ENCODE results near the gene POLG2. TPM values are rescaled to one million over a fixed set of nuclear protein-coding genes. Genes with fewer than 3 reads are reported as not detected.

POLG2 gene
- total RNA-seq, 1 donor = 12.5 TPM

GRCh38 chr17:64535357-64535756, 38.5 kb upstream of the POLG2 start:
- H3K4me3 ChIP-seq (ENCODE audit: low read depth, low read length) = no peak overlapping the region
- DNase-seq (ENCODE audit: low read depth) = no peak
- no peak for TF ChIP-seq CTCF (IDR thresholded peaks at IDR 0.05; ENCODE audit: insufficient read depth, low read depth, low read length)

GRCh38 chr17:64534187-64534586, 37.3 kb upstream of the POLG2 start:
- no peak for TF ChIP-seq CTCF (IDR thresholded peaks at IDR 0.05; ENCODE audit: insufficient read depth, low read depth, low read length)
- no peak overlapping the region for H3K4me3 ChIP-seq (ENCODE audit: low read depth, low read length)
- no peak for DNase-seq (ENCODE audit: low read depth)

GRCh38 chr17:64533784-64534183, 36.9 kb upstream of the POLG2 start:
- H3K4me3 ChIP-seq (ENCODE audit: low read depth, low read length) = no peak overlapping the region
- TF ChIP-seq CTCF (IDR thresholded peaks at IDR 0.05; ENCODE audit: insufficient read depth, low read depth, low read length) = no peak
- DNase-seq (ENCODE audit: low read depth) = no peak

- no peak for DNase-seq (ENCODE audit: low read depth)
- no peak for TF ChIP-seq CTCF (IDR thresholded peaks at IDR 0.05; ENCODE audit: insufficient read depth, low read depth, low read length)
- H3K4me3 ChIP-seq (ENCODE audit: low read depth, low read length) = no peak overlapping the region
These were observed 35.6 kb upstream of the POLG2 start for GRCh38 chr17:64532409-64532808.

- DNase-seq (ENCODE audit: low read depth) = no peak
- TF ChIP-seq CTCF (IDR thresholded peaks at IDR 0.05; ENCODE audit: insufficient read depth, low read depth, low read length) = no peak
- H3K4me3 ChIP-seq (ENCODE audit: low read depth, low read length) = no peak overlapping the region
These were observed 35.1 kb upstream of the POLG2 start for GRCh38 chr17:64531955-64532371.

- no peak for TF ChIP-seq CTCF (IDR thresholded peaks at IDR 0.05; ENCODE audit: insufficient read depth, low read depth, low read length)
- H3K4me3 ChIP-seq (ENCODE audit: low read depth, low read length) = no peak overlapping the region
- no peak for DNase-seq (ENCODE audit: low read depth)
These were observed 32.4 kb upstream of the POLG2 start for GRCh38 chr17:64529221-64529620.

GRCh38 chr17:64527914-64528313, 31.1 kb upstream of the POLG2 start:
- DNase-seq (ENCODE audit: low read depth) = no peak
- no peak overlapping the region for H3K4me3 ChIP-seq (ENCODE audit: low read depth, low read length)
- no peak for TF ChIP-seq CTCF (IDR thresholded peaks at IDR 0.05; ENCODE audit: insufficient read depth, low read depth, low read length)
